GM12873 (cell line): Measurements from ENCODE around the gene AKR1B15.

Experiments
- CTCF ChIP-seq: IDR thresholded peaks from 2 replicates; pipeline ENCODE4 v1.5.1; 2012; ENCODE audit warnings: low read depth, mild to moderate bottlenecking, moderate library complexity, low read length, control low read depth; ENCODE audit not compliant: insufficient read depth; ENCODE audit errors: missing control alignments

Gene AKR1B15

GRCh38 chr7:134522601-134523000, 26.3 kb upstream of the AKR1B15 start:
- no peak for TF ChIP-seq CTCF

- TF ChIP-seq CTCF, result no peak
These were observed 20.9 kb upstream of the AKR1B15 start for GRCh38 chr7:134527979-134528371.

GRCh38 chr7:134528749-134529148, 20.2 kb upstream of the AKR1B15 start:
- no peak for TF ChIP-seq CTCF

GRCh38 chr7:134530460-134530859, 18.4 kb upstream of the AKR1B15 start:
- no peak for TF ChIP-seq CTCF

GRCh38 chr7:134532180-134532953, 16.5 kb upstream of the AKR1B15 start:
- TF ChIP-seq CTCF, result no peak

GRCh38 chr7:134532954-134533218, 16.0 kb upstream of the AKR1B15 start:
- TF ChIP-seq CTCF, result no peak

- no peak for TF ChIP-seq CTCF
These were observed 15.6 kb upstream of the AKR1B15 start for GRCh38 chr7:134533288-134533771.
